OCI-LY3 (cell line): ENCODE data around the gene STK32C.

Experiments
- H2AFZ ChIP-seq: fragments of 200-600, 300-600 bp; shearing (Covaris generic); 2 replicates; pipeline ENCODE4 v1.6.0; 2014; ENCODE audit warnings: antibody characterized with exemption, low read depth, low read length
- H3K27ac ChIP-seq: fragments of 200-600, 300-600 bp; sonication (generic); 2 replicates; pipeline ENCODE4 v1.5.1; 2014; ENCODE audit warnings: mild to moderate bottlenecking, low read length, moderate library complexity, mixed read lengths
- H3K27me3 ChIP-seq: fragments of 200-600, 300-600 bp; sonication (generic); 2 replicates; pipeline ENCODE4 v1.6.1; 2014; ENCODE audit warnings: low read depth, low read length, mixed read lengths
- H3K36me3 ChIP-seq: fragments of 200-600, 300-600 bp; sonication (generic); replicated peaks from 2 replicates; pipeline ENCODE3; 2014; ENCODE audit warnings: low read depth, low read length, mixed read lengths
- H3K4me1 ChIP-seq: fragments of 300-600, 200-600 bp; sonication (generic); 2 replicates; pipeline ENCODE4 v1.6.1; 2014; ENCODE audit warnings: low read length, mixed read lengths
- H3K4me2 ChIP-seq: fragments of 200-600, 300-600 bp; sonication (generic); 2 replicates; pipeline ENCODE4 v1.6.1; 2014; ENCODE audit warnings: low read length, mixed read lengths
- H3K4me3 ChIP-seq: fragments of 300-600, 200-600 bp; sonication (generic); 2 replicates; pipeline ENCODE4 v1.5.1; 2014; ENCODE audit warnings: antibody characterized with exemption, mild to moderate bottlenecking, low read length, moderate library complexity
- H3K79me2 ChIP-seq: fragments of 300-600, 200-600 bp; shearing (Covaris generic); 2 replicates; pipeline ENCODE4 v1.6.1; 2014; ENCODE audit warnings: mild to moderate bottlenecking, low read length, mixed read lengths
- H3K9ac ChIP-seq: fragments of 300-600, 200-600 bp; shearing (Covaris generic); 2 replicates; pipeline ENCODE4 v1.6.0; 2014; ENCODE audit warnings: mild to moderate bottlenecking, low read length, moderate library complexity
- H3K9me3 ChIP-seq: fragments of 200-600, 300-600 bp; shearing (Covaris generic); 2 replicates; pipeline ENCODE4 v1.6.1; 2014; ENCODE audit warnings: low read length, mixed read lengths; ENCODE audit not compliant: insufficient read depth
- H4K20me1 ChIP-seq: fragments of 200-600, 300-600 bp; sonication (generic); 2 replicates; pipeline ENCODE4 v1.6.1; 2016; ENCODE audit warnings: low read length, mixed read lengths; ENCODE audit not compliant: insufficient read depth
- CTCF ChIP-seq: fragments of 200-600, 300-600 bp; sonication (generic); IDR thresholded peaks from 2 replicates; pipeline ENCODE4 v1.5.1; 2014; ENCODE audit warnings: antibody characterized with exemption, low read length, low read depth
- EZH2phosphoT487 ChIP-seq: fragments of 200-600 bp; shearing (Covaris generic); IDR thresholded peaks from 2 replicates; pipeline ENCODE4 v1.6.1; 2018; ENCODE audit warnings: antibody characterized with exemption, mixed run types, low read depth

STK32C gene

GRCh38 chr10:132313865-132314264, 6.1 kb upstream of the STK32C start:
- H3K4me2 ChIP-seq: no peak overlapping the region
- H3K9ac ChIP-seq: no peak overlapping the region
- TF ChIP-seq CTCF: no peak
- no peak for TF ChIP-seq EZH2phosphoT487
- no peak overlapping the region for H3K27ac ChIP-seq
- no peaks in the 10 kb centered on the region for H3K36me3 ChIP-seq
- H3K4me1 ChIP-seq: no peaks in the 10 kb centered on the region
- H4K20me1 ChIP-seq: no peaks in the 10 kb centered on the region
- no peaks in the 10 kb centered on the region for H3K79me2 ChIP-seq
- no peaks in the 10 kb centered on the region for H3K27me3 ChIP-seq
- H3K4me3 ChIP-seq: no peak overlapping the region
- H3K9me3 ChIP-seq: no peaks in the 10 kb centered on the region
- no peak overlapping the region for H2AFZ ChIP-seq

GRCh38 chr10:132313305-132313704, 5.6 kb upstream of the STK32C start:
- no peaks in the 10 kb centered on the region for H3K9me3 ChIP-seq
- no peak overlapping the region for H2AFZ ChIP-seq
- H3K4me1 ChIP-seq: no peaks in the 10 kb centered on the region
- H3K27ac ChIP-seq: no peak overlapping the region
- no peak overlapping the region for H3K4me2 ChIP-seq
- H3K4me3 ChIP-seq: no peak overlapping the region
- no peak overlapping the region for H3K9ac ChIP-seq
- no peaks in the 10 kb centered on the region for H3K27me3 ChIP-seq
- no peaks in the 10 kb centered on the region for H3K79me2 ChIP-seq
- TF ChIP-seq CTCF: no peak
- TF ChIP-seq EZH2phosphoT487: no peak
- no peaks in the 10 kb centered on the region for H4K20me1 ChIP-seq
- no peaks in the 10 kb centered on the region for H3K36me3 ChIP-seq

- Histone ChIP-seq H3K9me3 (no peaks in the 10 kb centered on the region), H3K4me1 (no peaks in the 10 kb centered on the region), H3K27me3 (no peaks in the 10 kb centered on the region), H4K20me1 (no peaks in the 10 kb centered on the region), H3K36me3 (no peaks in the 10 kb centered on the region), H3K27ac (no peak overlapping the region), H3K4me3 (no peak overlapping the region), H3K4me2 (no peak overlapping the region), H3K79me2 (no peaks in the 10 kb centered on the region), H3K9ac (no peak overlapping the region), H2AFZ (no peak overlapping the region)
- no peak for TF ChIP-seq CTCF
- TF ChIP-seq EZH2phosphoT487: no peak
Observed at GRCh38 chr10:132311338-132311939, 3.7 kb upstream of the STK32C start.

- no peak overlapping the region for H3K27ac ChIP-seq
- no peaks in the 10 kb centered on the region for H3K36me3 ChIP-seq
- no peaks in the 10 kb centered on the region for H3K27me3 ChIP-seq
- no peaks in the 10 kb centered on the region for H3K9me3 ChIP-seq
- no peak overlapping the region for H2AFZ ChIP-seq
- H3K9ac ChIP-seq: no peak overlapping the region
- H4K20me1 ChIP-seq: no peaks in the 10 kb centered on the region
- no peaks in the 10 kb centered on the region for H3K79me2 ChIP-seq
- no peaks in the 10 kb centered on the region for H3K4me1 ChIP-seq
- TF ChIP-seq CTCF (no peak), EZH2phosphoT487 (no peak)
- no peak overlapping the region for H3K4me3 ChIP-seq
- no peak overlapping the region for H3K4me2 ChIP-seq
Observed at GRCh38 chr10:132310701-132311337, 3.1 kb upstream of the STK32C start.
